Measurements from ENCODE around the gene ZNF219.

The ZNF219 gene

GRCh38 chr14:21098076-21098891 is at the start of gene ZNF219:
ZNF219 (minus strand) TSS chr14:21098655; CDS start chr14:21093591, 5,064 bp downstream.
- no peak for DNase-seq (ENCODE audit: low spot score)

GRCh38 chr14:21145437-21145836 is 47.0 kb upstream of the ZNF219 start:
- no peak for DNase-seq (ENCODE audit: low spot score)

- DNase-seq (ENCODE audit: low spot score) = no peak
These were observed 43.9 kb upstream of the ZNF219 start for GRCh38 chr14:21142357-21142756.

- DNase-seq (ENCODE audit: low spot score) = peak; percentile 46
These were observed 37.6 kb upstream of the ZNF219 start for GRCh38 chr14:21136024-21136423.

- DNase-seq (ENCODE audit: low spot score) = no peak
These were observed 35.4 kb upstream of the ZNF219 start for GRCh38 chr14:21133901-21134300.

GRCh38 chr14:21123429-21123828 is 25.0 kb upstream of the ZNF219 start:
- no peak for DNase-seq (ENCODE audit: low spot score)

GRCh38 chr14:21121122-21121521 is 22.7 kb upstream of the ZNF219 start:
- no peak for DNase-seq (ENCODE audit: low spot score)

- no peak for DNase-seq (ENCODE audit: low spot score)
These were observed 22.2 kb upstream of the ZNF219 start for GRCh38 chr14:21120686-21121085.

GRCh38 chr14:21118933-21119332 is 20.5 kb upstream of the ZNF219 start:
- no peak for DNase-seq (ENCODE audit: low spot score)

GRCh38 chr14:21113369-21113768 is 14.9 kb upstream of the ZNF219 start:
- no peak for DNase-seq (ENCODE audit: low spot score)

- no peak for DNase-seq (ENCODE audit: low spot score)
These were observed 13.8 kb upstream of the ZNF219 start for GRCh38 chr14:21112255-21112654.

- no peak for DNase-seq (ENCODE audit: low spot score)
These were observed 11.1 kb upstream of the ZNF219 start for GRCh38 chr14:21109377-21110138.

- no peak for DNase-seq (ENCODE audit: low spot score)
These were observed 10.3 kb upstream of the ZNF219 start for GRCh38 chr14:21108791-21109190.

- no peak for DNase-seq (ENCODE audit: low spot score)
These were observed 8.9 kb upstream of the ZNF219 start for GRCh38 chr14:21107283-21107800.

- DNase-seq (ENCODE audit: low spot score) = peak; percentile 85
These were observed 8.2 kb upstream of the ZNF219 start for GRCh38 chr14:21106498-21107282.

- no peak for DNase-seq (ENCODE audit: low spot score)
These were observed 7.7 kb upstream of the ZNF219 start for GRCh38 chr14:21106176-21106497.

- DNase-seq (ENCODE audit: low spot score) = no peak
These were observed 6.6 kb upstream of the ZNF219 start for GRCh38 chr14:21105095-21105494.

- DNase-seq (ENCODE audit: low spot score) = peak; percentile 79
These were observed 6.1 kb upstream of the ZNF219 start for GRCh38 chr14:21104448-21105060.

GRCh38 chr14:21103710-21104447 is 5.4 kb upstream of the ZNF219 start:
- peak; percentile 97 for DNase-seq (ENCODE audit: low spot score)

GRCh38 chr14:21103411-21103709 is 4.9 kb upstream of the ZNF219 start:
- DNase-seq (ENCODE audit: low spot score) = no peak

Data from NAMALWA (cell line).